Hepatocyte (in vitro differentiated cells): ENCODE data around the gene USP24.

Experiments used
- EZH2 ChIP-seq: fragments of 200-600 bp; sonication (generic); IDR thresholded peaks from 2 replicates; pipeline ENCODE4 v1.6.1; 2016; ENCODE audit warnings: antibody characterized with exemption, mild to moderate bottlenecking, borderline replicate concordance
- EZH2phosphoT487 ChIP-seq: fragments of 200-600 bp; sonication (generic); IDR thresholded peaks from one replicate; pipeline ENCODE4 v1.6.1; 2018; ENCODE audit warnings: antibody characterized with exemption, mild to moderate bottlenecking, low read depth, moderate library complexity; ENCODE audit not compliant: unreplicated experiment, severe bottlenecking
- TF ChIP-seq, protein P1 (sequence below): fragments of 200-600 bp; sonication (generic); IDR thresholded peaks from 2 replicates; pipeline ENCODE4 v1.5.1; 2016; ENCODE audit warnings: antibody characterized with exemption, mild to moderate bottlenecking; ENCODE audit not compliant: poor library complexity

- TF ChIP-seq, protein P1, sequence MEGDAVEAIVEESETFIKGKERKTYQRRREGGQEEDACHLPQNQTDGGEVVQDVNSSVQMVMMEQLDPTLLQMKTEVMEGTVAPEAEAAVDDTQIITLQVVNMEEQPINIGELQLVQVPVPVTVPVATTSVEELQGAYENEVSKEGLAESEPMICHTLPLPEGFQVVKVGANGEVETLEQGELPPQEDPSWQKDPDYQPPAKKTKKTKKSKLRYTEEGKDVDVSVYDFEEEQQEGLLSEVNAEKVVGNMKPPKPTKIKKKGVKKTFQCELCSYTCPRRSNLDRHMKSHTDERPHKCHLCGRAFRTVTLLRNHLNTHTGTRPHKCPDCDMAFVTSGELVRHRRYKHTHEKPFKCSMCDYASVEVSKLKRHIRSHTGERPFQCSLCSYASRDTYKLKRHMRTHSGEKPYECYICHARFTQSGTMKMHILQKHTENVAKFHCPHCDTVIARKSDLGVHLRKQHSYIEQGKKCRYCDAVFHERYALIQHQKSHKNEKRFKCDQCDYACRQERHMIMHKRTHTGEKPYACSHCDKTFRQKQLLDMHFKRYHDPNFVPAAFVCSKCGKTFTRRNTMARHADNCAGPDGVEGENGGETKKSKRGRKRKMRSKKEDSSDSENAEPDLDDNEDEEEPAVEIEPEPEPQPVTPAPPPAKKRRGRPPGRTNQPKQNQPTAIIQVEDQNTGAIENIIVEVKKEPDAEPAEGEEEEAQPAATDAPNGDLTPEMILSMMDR = no peak
- TF ChIP-seq EZH2 = no peak
- TF ChIP-seq EZH2phosphoT487 = no peak
These were observed 73.8 kb downstream of the USP24 start for GRCh38 chr1:55141295-55141893.
